NCI-H526 treated with DMSO at 0.1 percent for 48 hours (cell line): ENCODE measurements around the gene IL18R1.

ENCODE experiments used
- DNase-seq: peaks from one replicate; lab custom pipeline; 2025; lab: John Stamatoyannopoulos, UW

IL18R1 gene

GRCh38 chr2:102391565-102391964 is 36.0 kb downstream of the IL18R1 start:
- DNase-seq: peak; percentile 97

- DNase-seq: no peak
Measured at GRCh38 chr2:102392096-102392495, 36.5 kb downstream of the IL18R1 start.

GRCh38 chr2:102392942-102393341 is 37.3 kb downstream of the IL18R1 start:
- DNase-seq: no peak

GRCh38 chr2:102396012-102396411 is 40.4 kb downstream of the IL18R1 start:
- DNase-seq: no peak

- DNase-seq: no peak
Measured at GRCh38 chr2:102397209-102397608, 41.6 kb downstream of the IL18R1 start.

GRCh38 chr2:102399499-102400141 is 44.0 kb downstream of the IL18R1 start:
- no peak for DNase-seq

- DNase-seq: no peak
Measured at GRCh38 chr2:102401456-102401855, 45.9 kb downstream of the IL18R1 start.

- no peak for DNase-seq
Measured at GRCh38 chr2:102401865-102402264, 46.3 kb downstream of the IL18R1 start.

GRCh38 chr2:102410952-102411351 is 55.4 kb downstream of the IL18R1 start:
- DNase-seq: no peak

- DNase-seq: no peak
Measured at GRCh38 chr2:102412199-102412598, 56.6 kb downstream of the IL18R1 start.

GRCh38 chr2:102417946-102418345 is 62.4 kb downstream of the IL18R1 start:
- no peak for DNase-seq

GRCh38 chr2:102418421-102418961 is 62.9 kb downstream of the IL18R1 start:
- no peak for DNase-seq

GRCh38 chr2:102420290-102420689 is 64.7 kb downstream of the IL18R1 start:
- no peak for DNase-seq

GRCh38 chr2:102421890-102422759 is 66.5 kb downstream of the IL18R1 start:
- no peak for DNase-seq

- no peak for DNase-seq
Measured at GRCh38 chr2:102422910-102423309, 67.3 kb downstream of the IL18R1 start, which contains the start of gene IL18RAP. IL18RAP (plus strand) TSS chr2:102423160; CDS start chr2:102423278, 118 bp downstream.

- DNase-seq: no peak
Measured at GRCh38 chr2:102423368-102423767, 67.8 kb downstream of the IL18R1 start.

GRCh38 chr2:102424754-102425153 is 69.2 kb downstream of the IL18R1 start:
- DNase-seq: no peak

- DNase-seq: no peak
Measured at GRCh38 chr2:102425441-102426132, 70.0 kb downstream of the IL18R1 start.

GRCh38 chr2:102427249-102427648 is 71.7 kb downstream of the IL18R1 start:
- no peak for DNase-seq

GRCh38 chr2:102428573-102428972 is 73.0 kb downstream of the IL18R1 start:
- no peak for DNase-seq

GRCh38 chr2:102432386-102432785 is 76.8 kb downstream of the IL18R1 start:
- DNase-seq: no peak

- no peak for DNase-seq
Measured at GRCh38 chr2:102433973-102434654, 78.5 kb downstream of the IL18R1 start.
